HG03060 (cell line): Measurements from ENCODE around the gene E2F4.

Source experiments
- ATAC-seq: cut with Tn5 transposase; IDR thresholded peaks from one replicate; pipeline ENCODE4 v1.9.1; 2021; ENCODE audit warnings: low read depth, moderate number of reproducible peaks; ENCODE audit not compliant: unreplicated experiment

Gene E2F4

GRCh38 chr16:67190448-67191399 lies 1.2 kb upstream of the E2F4 start:
- ATAC-seq, result no peak

GRCh38 chr16:67191411-67191994 lies 452 bp upstream of the E2F4 start:
- no peak for ATAC-seq

DNA sequence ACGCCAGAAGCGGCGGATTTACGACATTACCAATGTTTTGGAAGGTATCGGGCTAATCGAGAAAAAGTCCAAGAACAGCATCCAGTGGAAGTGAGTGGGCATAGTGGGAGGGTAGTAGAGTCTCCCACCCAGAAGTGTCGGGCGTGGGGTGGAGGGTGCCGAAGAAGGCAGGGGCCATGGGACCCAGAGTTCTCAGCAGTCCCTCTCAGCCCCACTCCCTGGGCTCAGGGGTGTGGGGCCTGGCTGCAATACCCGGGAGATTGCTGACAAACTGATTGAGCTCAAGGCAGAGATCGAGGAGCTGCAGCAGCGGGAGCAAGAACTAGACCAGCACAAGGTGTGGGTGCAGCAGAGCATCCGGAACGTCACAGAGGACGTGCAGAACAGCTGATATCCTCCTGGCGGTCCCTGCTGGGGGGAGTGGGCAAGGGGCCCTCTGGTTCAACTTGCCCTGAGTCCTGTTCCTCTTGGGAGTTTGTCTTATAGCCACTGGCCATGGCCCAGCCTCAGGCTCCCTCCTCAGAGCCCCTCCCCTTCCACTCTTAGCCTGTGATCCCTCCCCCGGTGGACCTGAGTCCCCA lies 916 bp downstream of the E2F4 start:
- ATAC-seq, result no peak

DNA sequence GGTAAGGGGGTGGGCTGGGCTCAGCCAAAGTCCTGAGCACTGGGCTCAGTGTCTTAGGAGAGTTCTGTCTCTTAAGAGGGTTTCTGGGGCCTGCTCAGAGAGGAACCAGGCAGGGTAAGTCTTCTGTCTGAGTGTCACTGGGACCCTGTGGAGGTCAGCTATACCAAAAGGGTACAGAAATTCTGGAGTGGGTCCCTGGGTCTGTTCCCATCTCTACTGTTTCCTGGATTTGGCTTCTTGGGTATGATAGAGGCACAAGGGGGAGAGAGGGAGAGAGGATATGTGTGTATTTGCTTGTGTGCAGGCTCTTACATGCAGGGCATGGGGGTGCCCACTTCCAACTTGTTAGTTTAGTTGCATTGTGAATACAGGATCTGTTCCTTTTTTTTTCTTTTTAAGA lies 1.6 kb downstream of the E2F4 start:
- ATAC-seq, result no peak

- no peak for ATAC-seq
Measured at GRCh38 chr16:67194260-67194659, 2.3 kb downstream of the E2F4 start.

DNA sequence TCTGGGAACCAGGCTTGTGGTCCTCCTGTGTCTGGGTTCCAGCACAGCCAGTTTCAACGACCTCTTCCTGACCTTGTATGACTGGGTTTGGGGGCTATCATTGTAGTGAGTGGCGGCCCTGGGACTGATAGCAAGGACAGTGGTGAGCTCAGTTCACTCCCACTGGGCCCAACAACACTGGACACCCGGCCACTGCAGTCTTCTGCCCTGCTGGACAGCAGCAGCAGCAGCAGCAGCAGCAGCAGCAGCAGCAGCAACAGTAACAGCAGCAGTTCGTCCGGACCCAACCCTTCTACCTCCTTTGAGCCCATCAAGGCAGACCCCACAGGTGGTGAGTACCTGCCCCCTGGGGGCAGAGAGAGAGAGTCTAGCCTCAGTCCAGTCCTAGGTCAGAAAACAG lies 3.7 kb downstream of the E2F4 start:
- ATAC-seq, result no peak

DNA sequence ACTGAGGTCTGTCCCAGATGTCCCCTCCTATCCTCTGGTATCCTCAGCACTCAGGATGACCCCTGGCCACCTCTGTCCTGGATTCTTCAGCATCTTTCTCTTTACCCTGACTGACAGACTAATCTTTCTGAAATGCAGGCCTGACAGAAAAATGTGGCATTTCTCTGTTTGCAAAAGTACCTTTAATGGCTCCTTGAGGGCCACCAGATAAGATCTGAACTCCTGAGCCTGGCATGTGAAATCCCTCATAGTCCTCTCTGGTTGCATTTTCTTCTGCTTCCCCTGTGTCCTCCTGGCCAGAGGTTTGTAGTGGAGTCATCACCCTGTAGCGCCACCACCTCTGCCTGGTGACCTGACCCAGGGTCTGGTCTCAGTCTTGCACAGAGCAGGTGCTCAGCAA lies 4.9 kb downstream of the E2F4 start:
- ATAC-seq, result no peak

GRCh38 chr16:67197704-67198103 lies 5.7 kb downstream of the E2F4 start:
- ATAC-seq, result no peak

- ATAC-seq, result no peak
Measured at GRCh38 chr16:67198238-67198734, 6.3 kb downstream of the E2F4 start.

- ATAC-seq, result no peak
Measured at GRCh38 chr16:67199011-67199807, 7.3 kb downstream of the E2F4 start, which contains the start of gene ELMO3. ELMO3 (plus strand) TSS chr16:67199131; CDS start chr16:67199327, 196 bp downstream.

- ATAC-seq, result no peak
Measured at GRCh38 chr16:67199808-67200198, 7.8 kb downstream of the E2F4 start.

- no peak for ATAC-seq
Measured at GRCh38 chr16:67200491-67200890, 8.5 kb downstream of the E2F4 start.

DNA sequence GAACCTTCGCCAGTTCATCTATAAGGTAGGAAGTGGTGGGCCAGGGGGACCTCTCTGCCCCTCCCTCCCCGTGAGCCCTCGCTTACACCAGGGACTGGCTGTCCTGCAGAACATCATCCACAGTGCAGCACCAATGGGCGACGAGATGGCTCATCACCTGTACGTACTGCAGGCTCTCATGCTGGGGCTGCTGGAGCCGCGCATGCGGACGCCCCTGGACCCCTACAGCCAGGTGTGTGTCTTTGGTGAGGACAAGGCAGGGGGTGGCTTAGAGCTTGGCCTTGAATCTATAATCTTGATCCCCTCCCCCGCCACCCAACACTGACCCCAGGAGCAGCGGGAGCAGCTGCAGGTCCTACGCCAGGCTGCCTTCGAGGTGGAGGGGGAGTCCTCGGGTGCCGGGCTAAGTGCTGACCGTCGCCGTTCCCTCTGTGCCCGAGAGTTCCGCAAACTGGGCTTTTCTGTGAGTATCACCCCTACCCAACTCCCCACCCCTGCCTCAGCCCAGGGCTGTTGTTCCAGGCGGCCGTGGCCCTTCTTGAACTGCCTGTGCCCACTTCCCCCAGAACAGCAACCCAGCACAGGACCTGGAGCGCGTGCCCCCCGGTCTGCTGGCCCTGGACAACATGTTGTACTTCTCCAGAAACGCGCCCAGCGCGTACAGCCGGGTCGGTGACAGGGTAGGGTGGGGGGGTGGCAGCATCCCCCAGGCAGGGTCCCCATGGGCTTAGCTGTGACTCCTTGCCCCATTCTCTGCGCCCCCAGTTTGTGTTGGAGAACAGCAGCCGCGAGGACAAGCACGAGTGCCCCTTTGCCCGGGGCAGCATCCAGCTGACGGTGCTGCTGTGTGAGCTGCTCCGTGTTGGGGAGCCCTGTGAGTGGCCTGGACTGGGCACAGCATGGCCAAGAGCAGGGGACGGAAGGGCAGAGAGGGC lies 9.7 kb downstream of the E2F4 start:
- no peak for ATAC-seq

GRCh38 chr16:67202426-67202825 lies 10.5 kb downstream of the E2F4 start:
- ATAC-seq, result no peak

DNA sequence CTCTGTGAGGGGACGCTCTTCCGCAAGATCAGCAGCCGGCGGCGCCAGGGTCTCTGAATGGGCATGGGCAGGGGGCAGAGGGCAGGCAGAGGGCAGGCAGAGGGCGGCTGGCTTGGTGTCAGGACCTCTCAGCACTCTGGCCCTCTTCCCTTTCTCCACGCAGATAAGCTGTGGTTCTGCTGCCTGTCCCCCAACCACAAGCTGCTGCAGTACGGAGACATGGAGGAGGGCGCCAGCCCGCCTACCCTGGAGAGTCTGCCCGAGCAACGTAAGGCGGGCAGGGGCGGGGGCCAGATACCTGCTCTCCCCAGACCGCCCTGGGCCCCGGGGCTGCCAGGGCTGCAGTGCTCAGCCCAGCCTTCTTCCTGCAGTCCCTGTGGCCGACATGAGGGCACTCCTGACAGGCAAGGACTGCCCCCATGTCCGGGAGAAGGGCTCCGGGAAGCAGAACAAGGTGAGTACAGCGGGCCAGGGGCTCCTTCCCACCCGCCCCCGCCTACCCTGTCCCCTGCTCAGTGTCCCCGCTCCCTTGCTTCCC lies 11.1 kb downstream of the E2F4 start:
- no peak for ATAC-seq

GRCh38 chr16:67204076-67204475 lies 12.1 kb downstream of the E2F4 start:
- ATAC-seq, result no peak

GRCh38 chr16:67206129-67206837 lies 14.3 kb downstream of the E2F4 start:
- ATAC-seq, result no peak

- no peak for ATAC-seq
Measured at GRCh38 chr16:67206838-67207248, 14.9 kb downstream of the E2F4 start.
